Stimulated activated CD4-positive, alpha-beta T cell treated with anti-CD3 and anti-CD28 coated beads, Interleukin-4, amount 100 ng/mL, for 1 hour (primary cell): Measurements from ENCODE around the gene FBXL16.
"Not testable (repeated sequence)": the region's sequence is repeated elsewhere in the genome, so short reads cannot be mapped to it uniquely, and the experiment has no call there.

ENCODE experiments used
- DNase-seq: peaks from one replicate; pipeline ENCODE4 v3.0.0-alpha.2; 2020

FBXL16 gene

GRCh38 chr16:705431-706188 lies at the start of gene FBXL16:
TSS of gene FBXL16 (minus strand) at chr16:705801. CDS start at chr16:697405, 8,396 bp downstream.
- no peak for DNase-seq

- DNase-seq, result no peak
Measured at GRCh38 chr16:754656-755055, 49.1 kb upstream of the FBXL16 start.

GRCh38 chr16:754121-754607 lies 48.6 kb upstream of the FBXL16 start:
- not testable (repeated sequence) for DNase-seq

- DNase-seq, result no peak
Measured at GRCh38 chr16:752007-752312, 46.4 kb upstream of the FBXL16 start.

- DNase-seq, result no peak
Measured at GRCh38 chr16:751152-752006, 45.8 kb upstream of the FBXL16 start.

GRCh38 chr16:750485-750884 lies 44.9 kb upstream of the FBXL16 start:
- DNase-seq, result no peak

GRCh38 chr16:749010-749409 lies 43.4 kb upstream of the FBXL16 start:
- DNase-seq, result no peak

GRCh38 chr16:747978-748746 lies 42.6 kb upstream of the FBXL16 start:
- DNase-seq, result no peak

GRCh38 chr16:746637-747036 lies 41.0 kb upstream of the FBXL16 start:
- no peak for DNase-seq

GRCh38 chr16:745739-746138 lies 40.1 kb upstream of the FBXL16 start:
- no peak for DNase-seq

- no peak for DNase-seq
Measured at GRCh38 chr16:743794-744500, 38.3 kb upstream of the FBXL16 start.

GRCh38 chr16:742894-743293 lies 37.3 kb upstream of the FBXL16 start:
- not testable (repeated sequence) for DNase-seq

- DNase-seq, result no peak
Measured at GRCh38 chr16:741986-742629, 36.5 kb upstream of the FBXL16 start.

GRCh38 chr16:740764-741505 lies 35.3 kb upstream of the FBXL16 start, which contains the start of gene CIAO3:
TSS of gene CIAO3 (minus strand) at chr16:740997. CDS start at chr16:740985, 12 bp downstream.
- DNase-seq, result peak; percentile 89

GRCh38 chr16:740459-740763 lies 34.8 kb upstream of the FBXL16 start:
- no peak for DNase-seq

GRCh38 chr16:739560-740458 lies 34.2 kb upstream of the FBXL16 start:
- no peak for DNase-seq

- DNase-seq, result no peak
Measured at GRCh38 chr16:736936-737481, 31.4 kb upstream of the FBXL16 start.

- DNase-seq, result peak; percentile 45
Measured at GRCh38 chr16:735982-736453, 30.4 kb upstream of the FBXL16 start.

- DNase-seq, result no peak
Measured at GRCh38 chr16:734981-735881, 29.6 kb upstream of the FBXL16 start.
